ENCODE data around the gene NAA80.
"Not testable (repeated sequence)": the region's sequence is repeated elsewhere in the genome, so short reads cannot be mapped to it uniquely, and the experiment has no call there.

Gene NAA80

GRCh38 chr3:50288387-50289007 is 10.7 kb downstream of the NAA80 start:
- DNase-seq (ENCODE audit: low read depth): no peak
- no peak overlapping the region for H3K4me3 ChIP-seq (ENCODE audit: low read length)
- TF ChIP-seq CTCF (conservative IDR thresholded peaks at IDR 0.05; ENCODE audit: low read depth, low read length): no peak

DNA sequence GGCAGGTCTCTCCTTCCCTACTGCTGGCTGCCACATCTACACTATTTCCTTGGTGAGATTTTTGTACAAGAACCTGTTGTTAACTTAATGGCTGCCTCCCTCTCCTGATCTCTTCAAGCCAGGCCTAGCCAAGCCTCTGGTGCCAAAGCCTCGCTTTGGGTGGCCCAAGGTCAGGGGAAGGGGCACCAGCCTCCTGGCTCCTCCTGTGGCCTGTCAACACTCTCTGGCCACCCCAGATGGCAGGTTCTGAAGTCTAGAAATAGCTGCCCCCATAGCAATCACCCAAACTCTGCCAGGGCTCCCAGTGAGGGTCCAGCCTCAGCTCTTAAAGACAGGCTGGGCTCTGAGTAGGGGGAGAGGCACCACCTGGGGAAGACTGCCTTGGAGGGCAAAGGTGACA is 11.9 kb downstream of the NAA80 start:
- H3K4me3 ChIP-seq (ENCODE audit: low read length): no peak overlapping the region
- DNase-seq (ENCODE audit: low read depth): no peak
- TF ChIP-seq CTCF (conservative IDR thresholded peaks at IDR 0.05; ENCODE audit: low read depth, low read length): no peak

DNA sequence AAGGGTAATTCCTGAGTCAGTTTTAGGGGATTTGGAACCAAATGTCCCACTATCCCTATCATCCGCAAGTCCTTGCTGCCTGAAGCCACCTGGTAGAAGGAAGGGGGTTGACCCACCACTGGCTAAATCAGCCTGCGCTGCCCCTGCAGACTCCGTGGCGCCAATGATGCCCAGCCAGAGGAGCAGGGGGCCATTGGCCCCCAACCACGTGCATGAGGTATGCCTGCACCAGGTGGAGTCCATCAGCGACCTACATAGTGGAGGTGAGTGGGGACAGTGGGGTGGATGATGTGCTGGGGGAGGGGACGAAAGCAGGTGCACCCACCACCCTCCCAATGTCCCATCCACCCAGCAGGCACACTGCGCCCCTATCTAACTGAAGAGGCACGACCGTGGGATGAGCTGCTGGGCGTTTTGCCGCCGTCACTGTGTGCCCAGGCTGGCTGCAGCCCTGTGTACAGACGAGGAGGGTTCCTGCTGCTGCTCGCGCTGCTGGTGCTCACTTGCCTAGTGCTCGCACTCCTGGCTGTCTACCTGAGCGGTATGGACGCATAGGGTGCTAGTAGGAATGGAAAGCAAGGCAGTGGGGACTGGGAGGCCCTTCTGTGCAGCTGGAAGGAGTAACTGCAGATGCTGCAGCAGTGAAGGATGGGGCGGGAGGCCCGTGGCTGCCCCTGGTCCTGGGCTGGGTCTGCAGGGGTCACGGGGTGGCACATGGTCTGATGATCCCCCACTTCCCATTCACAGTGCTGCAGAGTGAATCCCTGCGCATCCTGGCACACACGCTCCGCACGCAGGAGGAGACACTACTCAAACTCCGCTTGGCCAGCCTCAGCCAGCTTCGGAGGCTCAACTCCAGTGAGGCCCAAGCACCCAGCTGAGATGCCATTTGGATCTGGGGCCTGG is 12.6 kb downstream of the NAA80 start:
- TF ChIP-seq CTCF (conservative IDR thresholded peaks at IDR 0.05; ENCODE audit: low read depth, low read length): no peak
- no peak for DNase-seq (ENCODE audit: low read depth)
- no peak overlapping the region for H3K4me3 ChIP-seq (ENCODE audit: low read length)

DNA sequence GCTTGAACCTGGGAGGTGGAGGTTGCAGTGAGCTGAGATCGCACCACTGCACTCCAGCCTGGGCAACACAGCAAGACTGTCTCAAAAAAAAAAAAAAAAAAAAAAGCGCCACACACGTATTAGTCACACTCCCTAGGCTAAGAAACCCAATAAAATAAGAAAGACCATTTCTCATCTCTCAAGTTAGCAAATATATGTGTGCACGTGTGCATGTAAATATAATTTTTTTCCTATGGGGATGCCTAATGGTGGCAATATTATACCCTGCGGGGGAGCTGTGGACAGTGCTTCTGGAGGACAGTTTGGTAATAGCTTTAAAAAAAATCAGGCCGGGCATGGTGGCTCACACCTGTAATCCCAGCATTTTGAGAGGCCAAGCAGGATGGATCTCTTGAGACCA is 15.1 kb downstream of the NAA80 start:
- DNase-seq (ENCODE audit: low read depth); H3K4me3 ChIP-seq (ENCODE audit: low read length): not testable (repeated sequence)

GRCh38 chr3:50279255-50280016 is 19.8 kb downstream of the NAA80 start:
- TF ChIP-seq CTCF (conservative IDR thresholded peaks at IDR 0.05; ENCODE audit: low read depth, low read length): no peak
- DNase-seq (ENCODE audit: low read depth): no peak
- H3K4me3 ChIP-seq (ENCODE audit: low read length): no peak overlapping the region

GRCh38 chr3:50278880-50279224 is 20.4 kb downstream of the NAA80 start, which contains the start of gene LSMEM2:
Gene LSMEM2 (plus strand): TSS chr3:50279087. CDS start chr3:50279114, 27 bp downstream.
- no peak for DNase-seq (ENCODE audit: low read depth)
- TF ChIP-seq CTCF (conservative IDR thresholded peaks at IDR 0.05; ENCODE audit: low read depth, low read length): no peak
- H3K4me3 ChIP-seq (ENCODE audit: low read length): no peak within 1 kb of the TSS

DNA sequence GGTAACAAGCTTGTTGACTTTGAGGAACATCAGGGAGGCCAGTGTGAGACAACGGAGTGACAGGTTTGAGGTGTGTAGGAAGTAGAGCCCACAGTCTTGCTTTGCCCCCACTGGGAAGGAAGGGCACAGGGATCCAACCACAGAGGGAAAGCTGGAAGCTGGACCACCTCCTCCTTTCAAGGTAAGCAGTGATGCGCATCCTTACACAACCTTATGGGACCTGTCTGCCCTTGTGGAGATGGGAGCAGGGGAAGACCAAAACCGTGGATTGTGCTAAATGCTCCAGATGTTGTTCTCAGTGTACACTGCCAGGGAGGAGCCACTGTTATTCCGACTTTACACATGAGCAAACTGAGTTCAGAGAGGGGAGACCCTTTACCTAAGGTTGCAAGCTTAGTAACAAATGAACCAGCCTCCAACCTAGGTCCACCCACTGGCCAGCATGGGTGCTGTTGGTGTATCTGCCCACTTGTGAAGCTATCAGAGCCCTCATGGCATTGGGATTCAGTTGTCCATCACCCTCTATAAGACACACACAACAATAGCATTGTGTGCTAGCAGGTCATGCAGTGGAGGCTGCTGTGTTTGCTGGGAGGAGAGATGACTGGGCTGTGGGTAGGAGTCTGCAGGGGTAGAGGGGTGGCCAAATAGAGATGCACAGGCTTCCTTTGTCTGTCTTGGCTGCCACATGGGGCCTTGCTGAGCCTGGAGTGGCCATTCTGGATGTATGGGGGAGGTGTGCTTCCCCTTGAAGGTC is 20.9 kb downstream of the NAA80 start:
- DNase-seq (ENCODE audit: low read depth): no peak
- no peak overlapping the region for H3K4me3 ChIP-seq (ENCODE audit: low read length)
- TF ChIP-seq CTCF (conservative IDR thresholded peaks at IDR 0.05; ENCODE audit: low read depth, low read length): no peak

Measured in retinal pigment epithelial cell (primary cell).